Effector memory CD4-positive, alpha-beta T cell (primary cell): ENCODE measurements around the gene BRSK1.

Experiments
- DNase-seq, 3 donors: peaks; one replicate each; pipeline ENCODE4 v3.0.0-alpha.2; 2020
- H3K27ac ChIP-seq: 2 replicates; pipeline ENCODE4 v1.7.0; 2013; ENCODE audit warnings: mild to moderate bottlenecking, low read length, moderate library complexity; ENCODE audit not compliant: insufficient read depth, poor library complexity, severe bottlenecking
- H3K27me3 ChIP-seq: replicated peaks from 2 replicates; pipeline ENCODE4 v1.7.0; 2013; ENCODE audit warnings: mild to moderate bottlenecking, low read length; ENCODE audit not compliant: insufficient read depth, control insufficient read depth, poor library complexity, severe bottlenecking
- H3K36me3 ChIP-seq: 2 replicates; pipeline ENCODE4 v1.7.0; 2013; ENCODE audit warnings: mild to moderate bottlenecking, low read length, moderate library complexity; ENCODE audit not compliant: control insufficient read depth, insufficient read depth
- H3K4me1 ChIP-seq: 2 replicates; pipeline ENCODE4 v1.7.0; 2013; ENCODE audit warnings: low read length, mild to moderate bottlenecking; ENCODE audit not compliant: control insufficient read depth, insufficient read depth, poor library complexity, severe bottlenecking
- H3K4me3 ChIP-seq: 2 replicates; pipeline ENCODE4 v1.7.0; 2013; ENCODE audit warnings: low read length, low read depth, mild to moderate bottlenecking; ENCODE audit not compliant: insufficient read depth, poor library complexity, severe bottlenecking
- H3K9me3 ChIP-seq: 2 replicates; pipeline ENCODE4 v1.7.0; 2013; ENCODE audit warnings: mild to moderate bottlenecking, low read length, moderate library complexity; ENCODE audit not compliant: control insufficient read depth

The BRSK1 gene

DNA sequence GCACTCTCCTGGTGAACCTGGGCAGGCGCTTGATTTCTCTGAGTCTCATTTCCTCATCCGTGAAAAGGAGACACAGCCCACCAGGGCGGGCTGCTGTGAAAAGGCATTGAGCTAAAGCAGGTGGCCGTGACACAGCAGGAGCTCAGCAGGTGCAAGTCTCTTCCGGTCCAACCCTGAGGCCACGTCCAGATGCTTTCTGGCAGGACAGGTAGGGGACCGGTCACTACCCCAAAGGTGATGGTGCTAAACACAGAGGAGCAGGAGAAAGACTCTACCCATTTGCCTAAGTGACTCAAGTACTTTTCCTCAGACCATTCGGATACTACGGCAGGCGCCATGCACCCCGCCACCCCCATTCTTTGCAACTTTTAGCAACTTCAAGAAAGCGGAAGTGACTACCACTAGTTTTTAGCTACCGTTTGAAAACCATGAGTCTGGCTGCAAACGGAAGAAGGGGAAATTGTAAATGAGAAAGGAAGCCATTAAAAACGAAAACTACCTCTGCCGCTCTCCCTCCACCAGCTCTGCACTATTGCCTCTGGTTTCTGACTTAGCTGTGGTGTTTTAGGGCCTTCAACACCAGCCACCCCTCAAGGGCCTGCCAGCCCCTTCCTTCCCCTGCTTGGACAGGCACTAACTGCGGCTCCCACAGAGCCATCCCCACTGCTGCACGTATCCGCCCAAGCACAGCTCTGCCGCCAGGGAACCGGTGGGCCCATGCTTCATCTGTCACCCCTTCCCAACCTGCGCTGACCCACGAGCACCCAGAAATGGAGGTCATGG lies 29.8 kb upstream of the BRSK1 start:
- Histone ChIP-seq H3K4me3 (peak overlapping the region; percentile 84), H3K27ac (peak overlapping the region; percentile 88), H3K27me3 (no peaks in the 10 kb centered on the region), H3K36me3 (no peaks in the 10 kb centered on the region), H3K9me3 (no peaks in the 10 kb centered on the region), H3K4me1 (peaks cover 71% of the 10 kb centered on the region)
- peak; percentile 34 to 63 (median 45) for DNase-seq

- peak overlapping the region; percentile 84 for H3K4me3 ChIP-seq
- no peak for DNase-seq
These were observed 29.2 kb upstream of the BRSK1 start for GRCh38 chr19:55254625-55254977.

GRCh38 chr19:55255618-55256423 lies 28.0 kb upstream of the BRSK1 start:
- peak overlapping the region; percentile 88 for H3K27ac ChIP-seq
- peak in 1 of 3 donors; percentile 18 for DNase-seq

More at GRCh38 chr19:55254625-55254977, 29.2 kb upstream of the BRSK1 start:
- Histone ChIP-seq H3K4me1 (peaks cover 73% of the 10 kb centered on the region), H3K36me3 (no peaks in the 10 kb centered on the region), H3K9me3 (no peaks in the 10 kb centered on the region), H3K27ac (peak overlapping the region; percentile 88), H3K27me3 (no peaks in the 10 kb centered on the region)

GRCh38 chr19:55256562-55257460 lies 27.0 kb upstream of the BRSK1 start:
- H3K27me3 ChIP-seq, result no peaks in the 10 kb centered on the region

More at GRCh38 chr19:55255618-55256423, 28.0 kb upstream of the BRSK1 start:
- Histone ChIP-seq H3K9me3 (no peaks in the 10 kb centered on the region), H3K36me3 (no peaks in the 10 kb centered on the region), H3K4me3 (peak overlapping the region; percentile 84), H3K27me3 (no peaks in the 10 kb centered on the region), H3K4me1 (peaks cover 65% of the 10 kb centered on the region)

GRCh38 chr19:55257461-55258420 lies 26.1 kb upstream of the BRSK1 start:
- Histone ChIP-seq H3K4me1 (peaks cover 47% of the 10 kb centered on the region), H3K9me3 (no peaks in the 10 kb centered on the region), H3K4me3 (peak overlapping the region; percentile 84), H3K36me3 (no peaks in the 10 kb centered on the region), H3K27me3 (no peaks in the 10 kb centered on the region), H3K27ac (peak overlapping the region; percentile 94)
- no peak for DNase-seq

More at GRCh38 chr19:55256562-55257460, 27.0 kb upstream of the BRSK1 start:
- H3K4me3 ChIP-seq, result peak overlapping the region; percentile 84
- peak overlapping the region; percentile 94 for H3K27ac ChIP-seq
- H3K9me3 ChIP-seq, result no peaks in the 10 kb centered on the region
- no peak for DNase-seq
- no peaks in the 10 kb centered on the region for H3K36me3 ChIP-seq
- H3K4me1 ChIP-seq, result peaks cover 55% of the 10 kb centered on the region

DNA sequence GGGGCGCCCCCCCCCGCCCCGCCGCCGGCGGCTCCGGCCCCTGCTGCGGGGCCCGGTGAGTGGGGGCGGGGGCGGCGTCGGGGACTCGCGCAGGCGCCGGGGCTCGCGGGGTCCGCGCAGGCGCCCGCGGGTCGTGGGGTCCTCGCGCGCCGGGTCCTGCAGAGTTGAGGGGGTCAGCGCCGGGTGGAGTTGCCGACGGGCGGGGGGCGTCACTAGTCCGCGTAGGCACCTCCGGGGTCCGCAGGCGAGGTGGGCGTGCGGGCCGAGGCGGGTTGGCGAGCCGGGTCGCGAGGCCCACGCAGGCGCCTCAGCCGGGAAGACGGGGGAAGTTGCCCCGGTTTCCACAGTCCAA lies 25.3 kb upstream of the BRSK1 start:
- H3K27ac ChIP-seq, result peak overlapping the region; percentile 94
- peaks cover 40% of the 10 kb centered on the region for H3K4me1 ChIP-seq
- H3K9me3 ChIP-seq, result no peaks in the 10 kb centered on the region
- H3K36me3 ChIP-seq, result no peaks in the 10 kb centered on the region
- no peaks in the 10 kb centered on the region for H3K27me3 ChIP-seq
- peak in 2 of 3 donors; percentile 27 to 41 for DNase-seq
- peak overlapping the region; percentile 84 for H3K4me3 ChIP-seq

GRCh38 chr19:55258828-55259539 lies 24.8 kb upstream of the BRSK1 start, which contains the start of gene PPP6R1:
Gene PPP6R1, minus strand, starts transcription at chr19:55259017. Its CDS starts 11,914 bp downstream, at chr19:55247103.
- H3K27ac ChIP-seq, result peak within 1 kb of the TSS; percentile 94
- H3K27me3 ChIP-seq, result no peaks in the 10 kb centered on the region
- H3K9me3 ChIP-seq, result no peaks in the 10 kb centered on the region
- peak within 1 kb of the TSS; percentile 84 for H3K4me3 ChIP-seq
- peaks cover 34% of the 10 kb centered on the region for H3K4me1 ChIP-seq
- no peaks in the 10 kb centered on the region for H3K36me3 ChIP-seq
- DNase-seq, result peak; percentile 89 to 90 (median 90)

DNA sequence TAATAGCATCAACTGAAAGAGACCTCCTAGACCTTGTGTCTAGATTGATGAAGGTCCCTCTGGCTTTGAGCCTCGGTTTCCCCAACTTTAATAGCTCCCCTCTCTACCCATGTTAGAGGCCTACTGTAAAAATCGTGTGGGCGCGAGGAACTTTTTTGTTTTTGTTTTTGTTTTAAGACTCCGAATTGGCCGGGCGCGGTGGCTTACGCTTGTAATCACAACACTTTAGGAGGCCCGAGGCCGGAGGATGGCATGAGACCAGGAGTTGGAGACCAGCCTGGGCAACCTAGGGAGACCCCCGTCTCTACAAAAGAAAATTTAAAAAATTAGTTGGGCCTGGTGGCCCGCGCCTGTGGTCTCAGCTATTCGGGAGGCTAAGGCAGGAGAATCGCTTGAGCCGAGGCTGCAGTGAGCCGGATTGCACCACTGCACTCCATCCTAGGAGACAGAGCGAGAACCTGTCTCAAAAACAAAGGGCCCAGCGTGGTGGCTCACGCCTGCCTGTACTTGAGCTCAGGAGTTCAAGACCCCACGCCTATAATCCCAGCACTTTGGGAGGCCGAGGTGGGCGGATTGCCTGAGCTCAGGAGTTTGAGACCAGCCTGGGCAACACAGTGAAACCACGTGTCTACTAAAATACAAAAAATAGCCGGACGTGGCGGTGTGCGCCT lies 24.1 kb upstream of the BRSK1 start:
- Histone ChIP-seq H3K9me3 (no peaks in the 10 kb centered on the region), H3K4me3 (peak overlapping the region; percentile 84), H3K36me3 (no peaks in the 10 kb centered on the region), H3K4me1 (peaks cover 28% of the 10 kb centered on the region), H3K27me3 (no peaks in the 10 kb centered on the region), H3K27ac (peak overlapping the region; percentile 94)
- no peak for DNase-seq
